A549 treated with AZD2906 at 1 μM for 4 hours (cell line): ENCODE measurements around the gene HLA-DMA. TPM values are rescaled to one million over a fixed set of nuclear protein-coding genes. Genes with fewer than 3 reads are reported as not detected.

Experiments used
- total RNA-seq: library from RNA; stranded (reverse); fragments of 200-300 nt; extraction: Qiagen RNA extraction; gene quantifications from 5 replicates; pipeline ENCODE4 v1.2.3, GENCODE V29; 2022

Gene HLA-DMA
- 2.9 to 3.7 TPM (median 3.0 TPM) in 5 replicates for total RNA-seq

DNA sequence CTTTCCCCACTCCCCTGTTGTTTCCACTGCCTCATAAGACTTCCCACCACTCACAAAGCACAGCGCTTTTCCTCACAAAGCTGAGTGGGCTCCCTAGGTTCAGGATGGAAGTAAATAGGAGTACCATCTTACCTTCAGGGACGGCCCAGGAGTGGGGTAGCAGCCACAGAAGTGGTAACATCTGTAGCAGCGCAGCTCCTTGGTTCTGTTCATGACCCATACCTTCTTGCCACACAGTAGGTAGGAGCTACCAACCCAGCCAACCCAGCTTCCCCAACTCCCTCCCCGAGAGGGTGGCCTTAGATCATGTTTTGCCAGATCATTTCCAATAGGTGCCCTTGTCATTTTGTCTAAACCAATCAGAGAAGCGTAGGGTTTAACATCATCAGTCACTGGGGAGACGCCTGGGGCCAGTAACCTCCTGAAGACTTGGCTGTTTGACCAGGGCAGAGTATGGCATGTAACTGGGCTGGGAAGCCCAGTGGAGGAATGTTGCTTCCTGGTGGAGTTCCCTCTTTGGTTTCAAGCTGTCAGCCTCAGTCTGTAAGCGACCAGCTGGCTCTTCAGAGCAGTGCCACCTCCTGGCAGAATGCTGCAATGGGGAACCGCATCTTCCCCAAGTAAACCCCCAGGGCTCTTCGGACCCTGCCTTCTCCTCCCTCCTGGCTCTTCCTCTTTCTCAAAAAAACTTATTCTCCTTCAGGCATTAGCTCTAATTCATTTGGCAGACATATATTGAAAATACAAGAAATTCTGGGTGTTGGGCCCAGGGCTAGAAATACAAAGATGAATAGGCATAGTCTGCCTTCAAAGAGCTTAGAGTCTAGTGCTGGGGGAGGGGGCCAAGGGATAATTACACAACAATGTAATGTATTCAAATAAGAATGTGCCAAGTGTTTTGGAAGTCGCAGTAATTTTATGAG is at the start of gene HLA-DMA:
TSS of gene HLA-DMA (minus strand) at position 281 of the 923 bp plus-strand sequence. CDS start at position 220, 61 bp downstream.

DNA sequence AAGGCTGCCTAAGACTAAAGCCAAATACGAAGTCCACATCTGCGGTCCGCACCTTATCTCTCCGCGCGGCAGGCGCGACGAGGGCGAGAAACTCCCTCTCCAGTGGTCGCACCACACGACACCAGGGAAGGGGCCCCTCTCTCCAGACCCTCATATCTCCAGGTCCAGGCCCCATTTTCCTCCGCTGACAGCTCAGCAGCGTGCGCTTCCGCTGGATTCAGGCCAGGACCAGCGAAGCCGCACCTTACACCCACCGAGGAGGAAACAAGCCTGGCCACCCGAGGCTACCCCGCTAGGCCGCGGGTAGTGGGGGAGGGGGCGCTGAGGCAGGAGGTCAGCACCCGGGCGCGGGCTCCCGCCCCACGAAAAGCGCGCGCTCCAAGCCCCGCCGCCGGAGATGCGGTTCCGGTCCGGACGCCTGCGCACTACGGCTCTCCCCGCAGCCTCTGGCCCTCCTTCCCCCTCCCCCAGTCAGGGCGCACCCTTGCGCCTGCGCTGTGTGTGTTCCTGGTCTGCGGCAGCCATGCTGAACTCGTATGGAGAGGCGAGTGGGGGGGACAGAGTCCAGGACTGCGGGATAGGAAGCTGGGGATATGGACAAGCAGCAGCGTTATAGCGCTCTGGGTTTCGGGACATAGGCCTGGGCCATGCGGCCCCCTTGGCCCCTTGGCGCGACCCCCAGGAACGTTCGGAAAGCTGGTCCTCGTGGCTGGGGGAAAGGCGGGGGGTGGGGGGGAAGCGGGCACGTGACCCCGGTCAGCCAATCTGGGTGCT is 15.4 kb upstream of the HLA-DMA start, which contains the start of gene BRD2:
TSS of gene BRD2 (plus strand) at position 502 of the 774 bp plus-strand sequence. CDS start 4,305 bp downstream, outside the sequence.

DNA sequence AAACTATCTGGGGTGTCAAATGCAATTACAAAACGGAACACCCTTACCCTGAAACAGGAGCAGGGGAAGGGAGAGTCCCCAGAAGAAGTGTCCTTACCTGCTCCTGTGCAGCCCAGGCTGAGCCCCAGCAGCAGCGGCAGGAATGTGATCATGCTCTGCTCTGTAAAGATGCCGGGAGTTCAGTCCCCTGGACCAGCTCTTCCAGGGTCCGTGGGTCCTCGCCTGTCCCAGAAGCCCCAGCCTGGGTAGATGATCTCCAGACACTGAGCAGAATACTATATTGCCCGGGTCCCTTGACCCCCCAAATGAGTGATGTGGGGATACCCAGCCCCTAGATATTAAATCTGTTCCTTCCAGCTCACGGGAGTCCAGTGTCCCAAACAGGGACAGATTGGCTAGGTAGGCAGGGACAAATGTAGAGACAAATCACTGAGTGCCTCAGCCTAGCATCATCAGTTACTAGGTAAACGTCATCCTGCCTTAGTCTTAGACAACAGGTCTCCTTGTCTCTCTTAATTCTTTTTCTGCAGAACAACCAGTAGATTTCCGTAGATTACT is 12.2 kb downstream of the HLA-DMA start, which contains the start of gene HLA-DMB:
TSS of gene HLA-DMB (minus strand) at position 373 of the 558 bp plus-strand sequence. CDS start at position 152, 221 bp downstream.

Other genes with a start within 250 kb of the HLA-DMA start
- gene HLA-DQA2, start 211.7 kb downstream of the HLA-DMA start, total RNA-seq, result not detected in 5 replicates
- gene HLA-DQB2, start 189.6 kb downstream of the HLA-DMA start, total RNA-seq, result not detected in 5 replicates
- 0.05 to 0.14 TPM (median 0.12 TPM) in 4 of 5 replicates, not detected in the other for gene HLA-DOB, start 136.1 kb downstream of the HLA-DMA start, total RNA-seq
- gene TAP2, start 114.4 kb downstream of the HLA-DMA start, total RNA-seq, result 14.8 to 21.1 TPM (median 17.8 TPM) in 5 replicates
- gene PSMB8, start 109.0 kb downstream of the HLA-DMA start, total RNA-seq, result 18.4 to 21.4 TPM (median 19.4 TPM) in 5 replicates
- 32.0 to 36.9 TPM (median 34.0 TPM) in 5 replicates for gene TAP1, start 99.4 kb downstream of the HLA-DMA start, total RNA-seq
- 14.0 to 25.5 TPM (median 19.0 TPM) in 5 replicates for gene PSMB9, start 98.9 kb downstream of the HLA-DMA start, total RNA-seq
- 1.4 to 2.5 TPM (median 1.7 TPM) in 5 replicates for gene HLA-DMB, start 12.1 kb downstream of the HLA-DMA start, total RNA-seq
- gene BRD2, start 15.5 kb upstream of the HLA-DMA start, total RNA-seq, result 104 to 133 TPM (median 112 TPM) in 5 replicates
- gene HLA-DOA, start 56.5 kb upstream of the HLA-DMA start, total RNA-seq, result 0.05 TPM in 1 of 5 replicates, not detected in the others
- 0.05 to 0.11 TPM in 2 of 5 replicates, not detected in the others for gene HLA-DPA1, start 120.6 kb upstream of the HLA-DMA start, total RNA-seq
- not detected in 5 replicates for gene HLA-DPB1, start 122.9 kb upstream of the HLA-DMA start, total RNA-seq
- 0.31 to 0.92 TPM (median 0.81 TPM) in 5 replicates for gene COL11A2, start 239.4 kb upstream of the HLA-DMA start, total RNA-seq
- 17.4 to 21.9 TPM (median 19.7 TPM) in 5 replicates for gene RXRB, start 247.6 kb upstream of the HLA-DMA start, total RNA-seq
- 99.7 to 114 TPM (median 108 TPM) in 5 replicates for gene SLC39A7, start 247.8 kb upstream of the HLA-DMA start, total RNA-seq